Heart right ventricle (tissue), 16 donors: ENCODE results near the gene ZNFX1. TPM values are rescaled to one million over a fixed set of nuclear protein-coding genes. Genes with fewer than 3 reads are reported as not detected.

ENCODE experiments used
- ATAC-seq, 8 donors: fragments of 200-7000 bp; cut with Tn5 transposase; one replicate each; pipeline ENCODE4 v1.9.1; 2020; ENCODE audit warnings: mild to moderate bottlenecking in 8 of 8, moderate library complexity in 8 of 8, moderate number of reproducible peaks in 1 of 8
- DNase-seq, 2 donors: peaks; one replicate each; pipeline ENCODE4 v3.0.0-alpha.2; 2020
- H3K27ac ChIP-seq, 10 donors: fragments of 200-600 bp; sonication (generic) in 2 of 10; one replicate each; pipeline versions ENCODE4 v1.5.0 to v1.8.0; 2020 to 2022; ENCODE audit warnings: mild to moderate bottlenecking in 3 of 10
- H3K27me3 ChIP-seq, 7 donors: fragments of 200-600 bp; one replicate each; pipeline ENCODE4 v1.8.0; 2021 to 2022; ENCODE audit warnings: mild to moderate bottlenecking in 2 of 7
- H3K36me3 ChIP-seq, 9 donors: fragments of 200-600 bp; sonication (generic) in 1 of 9; one replicate each; pipeline versions ENCODE4 v1.5.0 to v1.8.0; 2020 to 2022; ENCODE audit warnings: mild to moderate bottlenecking in 2 of 9
- H3K4me1 ChIP-seq, 9 donors: fragments of 200-600 bp; sonication (generic) in 1 of 9; one replicate each; pipeline versions ENCODE4 v1.5.0 to v1.8.0; 2020 to 2022; ENCODE audit warnings: mild to moderate bottlenecking in 4 of 9
- H3K4me3 ChIP-seq, 10 donors: fragments of 200-600 bp; sonication (generic) in 2 of 10; one replicate each; pipeline versions ENCODE4 v1.5.0 to v1.8.0; 2020 to 2022; ENCODE audit warnings: mild to moderate bottlenecking in 7 of 10, moderate library complexity in 2 of 10
- H3K9me3 ChIP-seq, 11 donors: fragments of 200-600 bp in 10 of 11; sonication (generic) in 2 of 11; one replicate each; pipeline versions ENCODE4 v1.5.0 to v1.8.0; 2013 to 2022; ENCODE audit warnings: mild to moderate bottlenecking in 2 of 11, control low read depth in 1 of 11, moderate library complexity in 1 of 11
- WGBS, 2 donors: extraction: QIAGEN DNeasy Blood & Tissue Kit; methylation state at CpG; one replicate each; pipeline ENCODE4 v1.1.7; 2013; ENCODE audit warnings: inconsistent platforms in 1 of 2; 5-methylcytosine and 5-hydroxymethylcytosine counted together
- intact Hi-C, 10 donors: fragments of 100-400 bp; cut with DNase I; formaldehyde crosslinking; loops; one replicate each; pipeline versions ENCODE4 v1.11.1 to v1.14.2; 2022
- polyA plus RNA-seq, 2 donors: library from polyadenylated mRNA; stranded (reverse); fragments of 200-250 nt; gene quantifications; one replicate each; pipeline ENCODE4 v1.2.3, GENCODE V29; 2013
- total RNA-seq, 10 donors: library from RNA; stranded (reverse); fragmentation: NEBNext Ultra II Directional in 3 of 10; extraction: Animal tissue kit (Norgen Biotek cat#: 25700) in 3 of 10; gene quantifications; one replicate each; pipeline versions ENCODE4 v1.2.1 to v1.2.4, GENCODE V29; 2021 to 2023
- TF ChIP-seq, protein P1 (sequence below), 9 donors: fragments of 200-600 bp; sonication (generic) in 2 of 9; IDR thresholded peaks; one replicate each; pipeline versions ENCODE4 v1.5.0 to v1.8.0; 2021 to 2022; ENCODE audit warnings: antibody characterized with exemption in 9 of 9, mild to moderate bottlenecking in 5 of 9, moderate library complexity in 1 of 9
- donor health status: Arrhythmogenic right ventricular cardiomyopathy.
- donor health status: ischemic (EF 13 %, LVEDD 7.1; RV severe dilation, severe dysfunction).
- donor health status: healthy with polysubstance abuse.
- donor health status: DM: no; HTN: yes; CAD: no.
- donor health status: DM: no; HTN: no; CAD: no.
- donor health status: ischemic (EF 25% LVEDD 6.9; RV normal size, moderate dysfunction).
- donor health status: ischemic (EF 25% LVEDD 5.7; RV mildly dilated, moderate dysfunction).
- donor health status: healthy.
- donor health status: DM: yes; HTN: yes; CAD: no.
- donor health status: Ischemic cardiomyopathy.
- donor health status: ischemic (EF 35%, LVEDD 5.7; RV mildly dilated, moderate dysfunction).
- donor health status: nonischemic (EF 11% LVEDD 7.7; RV severe dilation, severe dysfunction).
- donor health status: DM: yes; HTN: yes; CAD: no.
- donor health status: PGD.
- donor health status: ischemic (EF 29% LVEDD 5.4; RV normal size, mild dysfunction).
- donor health status: nonischemic (EF 23%, LVEDD 6.1; RV moderate dilation, normal function).

Gene ZNFX1
- total and polyA plus RNA-seq, 12 donors = 7.8 to 49.5 (median 23.7) TPM

- H3K27me3 ChIP-seq = no peaks in the 10 kb centered on the region
- H3K9me3 ChIP-seq = no peaks in the 10 kb centered on the region
- no peaks in the 10 kb centered on the region for H3K4me1 ChIP-seq
- peaks cover 8 to 100% (median 88%) of the 10 kb centered on the region in 9 donors for H3K36me3 ChIP-seq
- H3K27ac ChIP-seq = no peak overlapping the region
- TF ChIP-seq, protein P1, sequence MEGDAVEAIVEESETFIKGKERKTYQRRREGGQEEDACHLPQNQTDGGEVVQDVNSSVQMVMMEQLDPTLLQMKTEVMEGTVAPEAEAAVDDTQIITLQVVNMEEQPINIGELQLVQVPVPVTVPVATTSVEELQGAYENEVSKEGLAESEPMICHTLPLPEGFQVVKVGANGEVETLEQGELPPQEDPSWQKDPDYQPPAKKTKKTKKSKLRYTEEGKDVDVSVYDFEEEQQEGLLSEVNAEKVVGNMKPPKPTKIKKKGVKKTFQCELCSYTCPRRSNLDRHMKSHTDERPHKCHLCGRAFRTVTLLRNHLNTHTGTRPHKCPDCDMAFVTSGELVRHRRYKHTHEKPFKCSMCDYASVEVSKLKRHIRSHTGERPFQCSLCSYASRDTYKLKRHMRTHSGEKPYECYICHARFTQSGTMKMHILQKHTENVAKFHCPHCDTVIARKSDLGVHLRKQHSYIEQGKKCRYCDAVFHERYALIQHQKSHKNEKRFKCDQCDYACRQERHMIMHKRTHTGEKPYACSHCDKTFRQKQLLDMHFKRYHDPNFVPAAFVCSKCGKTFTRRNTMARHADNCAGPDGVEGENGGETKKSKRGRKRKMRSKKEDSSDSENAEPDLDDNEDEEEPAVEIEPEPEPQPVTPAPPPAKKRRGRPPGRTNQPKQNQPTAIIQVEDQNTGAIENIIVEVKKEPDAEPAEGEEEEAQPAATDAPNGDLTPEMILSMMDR (IDR thresholded peaks at IDR 0.05) = no peak
- WGBS, 2 donors = 92% methylated on average over 9 of the region's 9 CpGs
- no peak for DNase-seq
- intact Hi-C loops = no loop called here
- no peak for ATAC-seq
- H3K4me3 ChIP-seq = no peak overlapping the region
Observed at GRCh38 chr20:49236301-49236700, 41.6 kb downstream of the ZNFX1 start.

DNA sequence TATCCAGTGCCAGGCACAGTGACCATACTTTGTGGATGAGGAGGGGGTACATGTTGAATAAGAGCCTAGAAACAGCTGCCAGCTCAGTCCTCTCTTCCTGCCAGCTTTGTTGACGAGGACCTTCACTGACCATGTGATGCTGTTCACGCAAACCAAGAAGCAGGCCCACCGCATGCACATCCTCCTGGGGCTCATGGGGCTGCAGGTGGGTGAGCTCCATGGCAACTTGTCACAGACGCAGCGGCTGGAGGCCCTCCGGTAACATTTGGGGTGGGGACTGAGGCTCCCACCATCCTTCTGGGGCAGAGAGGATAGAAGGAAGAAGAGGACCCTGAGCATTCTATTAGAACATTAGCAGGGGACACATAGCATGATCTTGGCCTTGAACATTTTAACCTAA, 43.0 kb downstream of the ZNFX1 start:
- WGBS, 2 donors = 95% methylated on average over 6 of the region's 6 CpGs
- ATAC-seq (no peak), DNase-seq (no peak)
- TF ChIP-seq, protein P1 (IDR thresholded peaks at IDR 0.05) = no peak
- intact Hi-C loops = no loop called here
- Histone ChIP-seq H3K4me3 (no peak overlapping the region), H3K27ac (no peak overlapping the region), H3K27me3 (no peaks in the 10 kb centered on the region), H3K9me3 (no peaks in the 10 kb centered on the region), H3K4me1 (peaks cover 0 to 12% (median 0%) of the 10 kb centered on the region in 9 donors), H3K36me3 (peaks cover 8 to 100% (median 88%) of the 10 kb centered on the region in 9 donors)

DNA sequence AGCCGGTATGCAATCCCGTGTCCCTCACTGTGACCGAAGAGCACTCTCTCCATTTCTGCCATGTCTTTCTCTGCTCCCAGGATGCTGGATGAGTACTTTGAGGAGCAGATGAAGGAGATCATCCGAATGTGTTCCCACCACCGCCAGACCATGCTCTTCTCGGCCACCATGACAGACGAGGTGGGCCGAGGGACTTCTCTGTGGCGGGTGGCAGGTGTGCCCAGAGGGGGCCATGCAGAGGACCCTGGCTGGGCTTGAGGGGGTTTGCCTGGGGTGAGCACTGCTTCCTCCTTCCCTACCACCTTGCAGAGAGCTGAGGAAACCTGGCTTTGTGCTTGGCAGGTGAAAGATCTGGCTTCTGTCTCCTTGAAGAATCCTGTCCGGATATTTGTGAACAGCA, 44.6 kb downstream of the ZNFX1 start:
- WGBS, 2 donors = 93 to 94% methylated on average over 10 of the region's 10 CpGs
- H3K4me3 ChIP-seq = no peak overlapping the region
- H3K36me3 ChIP-seq = peaks cover 6 to 100% (median 85%) of the 10 kb centered on the region in 9 donors
- no peak for ATAC-seq
- TF ChIP-seq, protein P1 (IDR thresholded peaks at IDR 0.05) = no peak
- intact Hi-C loops = no loop called here
- peaks cover 0 to 12% (median 0%) of the 10 kb centered on the region in 9 donors for H3K4me1 ChIP-seq
- H3K9me3 ChIP-seq = no peaks in the 10 kb centered on the region
- no peak overlapping the region for H3K27ac ChIP-seq
- H3K27me3 ChIP-seq = no peaks in the 10 kb centered on the region
- no peak for DNase-seq

- Histone ChIP-seq H3K4me1 (peaks cover 0 to 12% (median 0%) of the 10 kb centered on the region in 9 donors), H3K27me3 (no peaks in the 10 kb centered on the region), H3K9me3 (no peaks in the 10 kb centered on the region), H3K36me3 (peaks cover 6 to 100% (median 78%) of the 10 kb centered on the region in 9 donors), H3K27ac (no peak overlapping the region), H3K4me3 (no peak overlapping the region)
- ATAC-seq (no peak), DNase-seq (no peak)
- WGBS, 2 donors = 71 to 86% methylated on average over 7 of the region's 7 CpGs
- intact Hi-C loops = no loop called here
- TF ChIP-seq, protein P1 (IDR thresholded peaks at IDR 0.05) = no peak
Observed at GRCh38 chr20:49231471-49231870, 46.4 kb downstream of the ZNFX1 start.
